GM04504 (cell line): ENCODE measurements around the gene NXNL2.
A peak's percentile ranks its signal among the peaks of the same experiment; 100 is the strongest.

Experiments
- DNase-seq: peaks from one replicate; pipeline ENCODE4 v3.0.0-alpha.2; 2012; ENCODE audit warnings: low read depth

NXNL2 gene

DNA sequence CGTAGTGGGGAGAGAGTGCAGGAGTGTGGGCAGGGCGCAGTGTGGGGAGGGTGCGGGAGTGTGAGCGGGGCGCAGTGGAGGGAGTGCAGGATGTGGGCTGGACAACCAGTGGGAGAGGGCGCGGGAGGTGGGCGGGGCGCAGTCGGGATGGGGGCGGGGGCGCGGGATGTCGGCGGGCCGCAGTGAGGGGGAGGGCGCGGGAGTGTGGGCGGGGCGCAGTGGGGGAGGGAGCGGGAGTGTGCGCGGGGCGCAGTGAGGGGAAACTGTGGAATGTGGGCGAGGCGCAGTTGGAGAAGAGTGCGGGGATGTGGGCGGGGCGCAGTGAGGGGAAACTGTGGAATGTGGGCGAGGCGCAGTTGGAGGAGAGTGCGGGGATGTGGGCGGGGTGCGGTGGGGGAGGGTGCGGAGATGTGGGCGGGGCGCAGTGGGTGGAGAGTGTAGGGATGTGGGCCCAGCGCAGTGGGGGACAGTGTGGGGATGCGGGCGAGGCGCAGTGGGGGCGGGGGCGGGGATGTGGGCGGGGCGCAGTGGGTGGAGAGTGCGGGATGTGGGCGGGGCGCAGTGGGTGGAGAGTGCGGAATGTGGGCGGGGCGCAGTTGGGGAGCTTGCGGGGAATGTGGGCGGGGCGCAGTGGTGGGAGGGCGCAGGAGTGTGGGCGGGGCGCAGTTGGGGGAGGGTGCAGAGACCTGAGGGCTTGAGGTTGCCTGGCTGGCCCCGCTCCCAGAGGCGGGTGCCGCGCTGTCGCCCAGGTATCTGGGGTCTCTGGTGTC, at the start of gene NXNL2:
NXNL2 (plus strand) TSS at position 723 of the 770 bp plus-strand sequence. CDS start 257 bp downstream, outside the sequence.
- DNase-seq, result peak; percentile 76

GRCh38 chr9:88488166-88488565, 46.8 kb upstream of the NXNL2 start:
- no peak for DNase-seq

GRCh38 chr9:88494983-88495721, 39.8 kb upstream of the NXNL2 start:
- no peak for DNase-seq

DNA sequence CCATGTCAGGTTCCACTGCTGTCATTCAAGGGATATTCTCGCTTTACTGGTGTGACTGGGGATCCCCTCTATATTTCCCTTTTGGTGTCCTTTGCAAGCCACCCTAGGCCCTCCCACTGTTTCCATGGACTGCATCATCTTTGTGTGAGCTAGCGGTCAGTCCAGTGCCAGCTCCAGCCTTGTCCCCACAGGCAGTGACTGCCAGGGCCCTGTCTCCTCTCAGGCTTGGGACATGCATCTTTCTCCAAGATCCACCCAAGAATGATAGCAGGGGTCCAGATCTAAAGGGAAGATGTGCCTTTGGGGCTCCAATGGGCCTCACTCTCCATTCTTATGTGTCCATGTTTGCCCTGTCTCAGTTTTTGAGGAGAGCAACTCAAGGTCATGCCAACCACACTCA, 37.8 kb upstream of the NXNL2 start:
- no peak for DNase-seq

GRCh38 chr9:88498880-88499279, 36.1 kb upstream of the NXNL2 start:
- DNase-seq, result no peak

DNA sequence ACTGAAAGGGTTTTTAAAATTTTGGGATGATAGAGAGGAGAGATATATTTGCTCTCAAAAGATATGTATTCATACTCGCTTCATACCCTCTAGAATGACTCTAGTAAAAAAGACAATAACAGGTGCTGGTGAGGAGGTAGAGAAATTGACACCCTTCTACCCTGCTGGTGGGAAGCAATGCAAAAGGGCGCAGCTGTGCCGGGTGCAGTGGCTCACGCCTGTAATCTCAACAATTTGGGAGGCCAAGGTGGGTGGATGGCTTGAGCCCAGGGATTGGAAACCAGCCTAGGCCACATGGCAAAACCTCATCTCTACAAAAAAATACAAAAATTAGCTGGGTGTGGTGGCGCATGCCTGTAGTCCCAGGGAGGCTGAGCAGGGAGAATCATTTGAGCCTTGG, 33.9 kb upstream of the NXNL2 start:
- no peak for DNase-seq

GRCh38 chr9:88502552-88503034, 32.4 kb upstream of the NXNL2 start:
- no peak for DNase-seq

DNA sequence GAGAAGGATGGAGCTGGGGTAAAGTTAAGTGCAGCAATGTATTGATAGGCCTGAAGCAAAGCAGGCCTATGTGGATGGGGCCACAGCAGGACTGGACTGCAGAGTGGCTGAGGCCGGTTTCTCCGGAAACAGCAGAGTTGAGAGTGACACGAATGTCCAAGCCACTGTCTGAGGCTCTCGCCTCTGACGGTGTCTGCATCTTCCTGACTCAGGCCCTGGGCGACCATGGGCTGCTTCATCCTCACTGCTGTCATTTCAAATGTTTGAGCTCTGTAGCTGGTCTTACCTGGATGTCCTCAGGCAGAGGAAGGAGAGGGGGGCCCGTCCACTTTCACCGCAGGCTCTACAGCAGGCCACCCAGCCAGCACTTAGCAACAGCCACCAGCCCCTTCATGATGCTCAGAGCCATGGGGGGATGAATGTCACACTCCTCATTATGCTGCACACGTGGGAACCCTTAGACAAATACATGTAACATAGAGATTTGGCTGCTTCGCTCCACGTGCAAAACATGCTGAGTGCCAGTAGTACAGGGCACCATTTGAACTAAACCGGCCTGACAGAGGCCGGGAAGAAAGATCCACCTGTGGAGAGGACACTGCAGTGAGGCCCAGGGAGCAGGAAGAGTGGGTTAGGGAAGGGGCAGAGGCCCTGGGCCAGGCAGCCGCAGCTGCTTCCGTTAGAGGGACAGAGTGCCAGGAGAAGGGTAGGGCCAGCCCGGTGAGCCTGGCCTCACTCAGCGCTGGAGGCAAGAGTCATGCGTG, 31.7 kb upstream of the NXNL2 start:
- no peak for DNase-seq

GRCh38 chr9:88503845-88504764, 30.9 kb upstream of the NXNL2 start:
- no peak for DNase-seq

DNA sequence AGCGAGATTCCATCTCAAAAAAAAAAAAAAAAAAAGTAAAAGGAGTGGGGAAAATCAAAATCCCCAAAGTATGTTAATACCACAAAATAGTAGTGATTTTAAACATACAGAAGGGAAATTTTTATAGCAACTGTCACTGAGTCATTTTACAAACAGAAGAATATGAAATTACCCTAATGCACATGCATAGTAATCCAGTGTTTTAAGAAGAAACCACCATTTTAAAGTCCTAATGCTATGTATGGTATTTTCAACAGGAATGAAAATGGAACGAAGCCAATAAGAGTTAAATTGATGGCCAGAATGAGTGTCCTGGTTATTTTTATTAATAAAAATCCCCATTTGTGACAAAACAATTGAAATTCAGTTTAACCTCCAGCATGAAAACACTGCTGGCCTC, 26.7 kb upstream of the NXNL2 start:
- no peak for DNase-seq

DNA sequence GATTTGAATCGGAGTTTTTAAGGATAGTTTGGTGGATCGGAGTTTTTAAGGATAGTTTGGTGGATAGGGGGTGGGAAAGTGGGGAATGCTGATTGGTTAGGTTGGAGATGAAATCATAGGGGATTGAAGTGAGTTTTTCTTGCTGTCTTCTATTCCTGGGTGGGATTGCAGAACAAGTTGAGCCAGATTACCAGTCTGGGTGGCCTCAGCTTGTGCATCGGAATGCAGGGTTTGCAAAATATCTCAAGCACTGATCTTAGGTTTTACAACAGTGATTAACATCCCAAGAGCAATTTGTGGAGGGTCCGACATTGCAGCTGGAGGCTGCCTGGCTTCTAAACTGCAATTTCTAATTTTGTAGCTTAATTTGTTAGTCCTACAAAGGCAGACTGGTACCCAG, 23.1 kb upstream of the NXNL2 start:
- DNase-seq, result no peak

DNA sequence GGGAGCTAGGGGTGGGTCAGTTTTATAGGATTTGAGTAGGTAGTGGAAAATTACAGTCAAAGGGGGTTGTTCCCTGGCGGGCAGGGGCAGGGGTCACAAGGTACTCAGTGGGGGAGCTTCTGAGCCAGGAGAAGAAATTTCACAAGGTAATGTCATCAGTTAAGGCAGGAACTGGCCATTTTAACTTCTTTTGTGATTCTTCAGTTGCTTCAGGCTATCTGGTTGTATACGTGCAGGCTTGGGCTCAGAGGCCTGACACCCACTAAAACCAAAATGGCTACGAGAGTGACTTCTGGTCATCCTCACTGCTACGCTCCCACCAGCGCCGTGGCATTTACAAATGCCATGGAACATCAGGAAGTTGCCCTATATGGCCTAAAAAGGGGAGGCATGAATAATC, 20.7 kb upstream of the NXNL2 start:
- no peak for DNase-seq

GRCh38 chr9:88521308-88521707, 13.7 kb upstream of the NXNL2 start:
- no peak for DNase-seq

DNA sequence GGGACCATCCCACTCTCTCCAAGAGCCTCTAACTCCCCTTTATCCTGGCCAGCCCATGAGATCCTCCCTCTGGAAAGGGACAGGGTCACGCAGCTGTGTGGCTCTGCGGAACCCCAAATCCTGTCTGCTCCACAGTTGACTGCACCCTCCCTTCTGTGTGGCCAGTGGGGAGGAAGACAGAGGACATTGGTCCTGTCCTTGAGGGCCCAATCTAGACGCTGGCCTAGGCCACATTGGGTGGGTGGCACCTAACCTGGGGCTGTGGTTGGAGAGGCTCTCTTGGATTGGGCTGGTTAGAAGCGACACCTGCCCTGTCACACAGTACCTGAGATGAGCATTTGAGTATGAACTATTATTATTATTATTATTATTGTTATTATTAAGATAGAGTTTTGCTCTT, 12.6 kb upstream of the NXNL2 start:
- DNase-seq, result no peak

GRCh38 chr9:88523056-88523455, 11.9 kb upstream of the NXNL2 start:
- DNase-seq, result no peak

GRCh38 chr9:88524911-88525310, 10.1 kb upstream of the NXNL2 start:
- no peak for DNase-seq

DNA sequence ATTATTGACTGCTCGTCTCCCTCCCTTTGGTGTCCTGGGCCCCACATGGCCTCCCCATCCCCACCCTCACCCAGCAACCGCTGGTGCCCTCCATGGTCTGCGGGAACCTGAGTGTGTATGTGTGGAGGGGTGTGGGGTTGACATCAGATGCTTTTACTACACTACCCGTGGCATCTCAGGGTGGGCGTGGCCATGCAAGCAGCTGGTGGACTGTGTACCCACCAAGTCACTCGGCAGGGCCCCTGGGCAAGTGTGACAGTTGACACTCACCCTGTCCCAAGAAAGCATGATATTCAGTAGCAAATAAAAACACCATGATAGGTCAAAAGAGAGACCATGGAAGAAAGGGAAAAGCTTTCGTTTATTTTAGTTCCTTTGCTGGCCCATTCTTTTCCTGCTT, 7.4 kb upstream of the NXNL2 start:
- DNase-seq, result no peak

DNA sequence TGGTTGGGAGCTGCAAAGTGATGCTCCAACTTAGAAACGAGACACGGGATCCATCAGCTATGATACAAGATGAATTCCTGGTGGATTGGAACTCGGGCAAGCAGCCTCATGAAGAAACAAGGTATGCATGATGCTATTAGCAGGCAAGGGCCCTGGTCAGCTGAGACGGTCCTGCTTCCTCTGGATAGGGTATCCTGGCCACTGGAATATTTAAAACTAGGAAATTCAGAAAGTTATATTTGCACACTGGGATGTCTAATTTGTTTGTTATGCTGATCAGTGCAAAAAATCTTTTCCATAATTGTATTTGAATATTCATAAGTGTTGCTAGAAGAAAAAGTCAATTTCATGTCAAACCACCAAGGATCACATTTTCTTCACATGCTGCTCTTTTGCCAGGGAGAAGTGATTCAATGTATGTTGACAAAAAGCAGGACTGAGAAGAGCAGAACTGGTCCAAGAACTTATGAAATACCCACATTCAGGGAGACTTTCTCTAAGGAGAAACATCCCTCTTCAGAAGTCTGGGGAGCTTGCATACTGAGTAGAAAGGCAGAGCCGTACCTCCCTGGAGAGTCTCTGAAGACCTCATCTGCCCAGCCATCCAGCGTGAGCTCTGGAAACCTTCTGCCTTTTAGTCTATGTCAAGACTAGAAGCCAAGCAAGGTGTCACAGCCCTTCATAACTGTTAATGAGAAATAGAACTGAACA, 6.7 kb upstream of the NXNL2 start:
- no peak for DNase-seq

GRCh38 chr9:88529496-88529895, 5.5 kb upstream of the NXNL2 start:
- no peak for DNase-seq

GRCh38 chr9:88530051-88530450, 4.9 kb upstream of the NXNL2 start:
- DNase-seq, result no peak
